HG03521 (cell line): ENCODE data around the gene KCNN3.

Experiments
- ATAC-seq: cut with Tn5 transposase; IDR thresholded peaks from one replicate; pipeline ENCODE4 v1.9.1; 2021; ENCODE audit warnings: mild to moderate bottlenecking, moderate library complexity; ENCODE audit not compliant: unreplicated experiment

The KCNN3 gene

DNA sequence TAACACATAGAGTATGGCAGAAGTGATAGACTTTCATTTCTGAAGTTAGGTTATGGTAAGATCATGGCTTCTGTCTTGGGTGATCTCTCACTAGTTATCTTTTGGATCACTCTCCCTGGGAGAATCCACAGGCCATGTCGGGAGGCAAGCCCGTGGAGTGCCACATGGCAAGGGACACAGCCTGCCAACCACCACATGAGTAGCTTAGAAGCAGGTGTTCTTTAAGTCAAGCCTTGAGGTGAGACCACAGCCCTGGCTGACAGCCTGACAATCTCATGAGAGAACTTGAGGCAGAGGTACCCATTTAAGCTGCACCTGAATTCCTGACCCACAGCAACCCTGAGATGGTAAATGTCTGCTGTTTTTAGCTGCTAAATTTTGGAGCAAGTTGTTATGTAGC is 130.4 kb downstream of the KCNN3 start:
- ATAC-seq, result no peak

GRCh38 chr1:154736841-154737240 is 133.2 kb downstream of the KCNN3 start:
- no peak for ATAC-seq

- no peak for ATAC-seq
Observed at GRCh38 chr1:154735804-154736168, 134.3 kb downstream of the KCNN3 start.

GRCh38 chr1:154735061-154735803 is 134.8 kb downstream of the KCNN3 start:
- no peak for ATAC-seq

GRCh38 chr1:154733621-154734020 is 136.5 kb downstream of the KCNN3 start:
- ATAC-seq, result no peak

DNA sequence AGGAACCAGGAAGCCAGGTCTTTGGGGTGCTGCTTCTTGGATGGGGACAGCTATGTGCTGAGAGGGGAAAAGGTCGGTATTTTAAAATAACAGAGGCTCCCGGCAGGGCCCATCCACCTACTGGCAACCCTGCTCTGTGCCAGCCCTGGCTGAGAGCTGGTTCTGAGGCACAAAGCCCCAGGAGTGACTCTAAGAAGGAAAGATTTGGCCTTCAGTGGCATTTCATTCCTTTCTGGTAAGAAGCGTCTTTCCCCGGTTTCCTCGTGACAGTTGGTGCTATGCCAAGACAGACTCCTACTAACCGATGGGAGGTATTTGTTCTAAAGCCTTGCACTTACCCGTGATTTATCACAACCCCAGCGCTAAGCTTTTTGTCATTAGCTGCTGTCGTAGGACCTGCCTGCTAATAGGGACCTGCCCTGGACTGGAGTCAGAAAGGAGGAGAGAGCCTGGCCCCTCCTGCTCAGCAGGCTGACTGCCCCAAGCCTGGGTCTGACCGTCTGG is 139.0 kb downstream of the KCNN3 start:
- no peak for ATAC-seq

- no peak for ATAC-seq
Observed at GRCh38 chr1:154730259-154730658, 139.8 kb downstream of the KCNN3 start.

DNA sequence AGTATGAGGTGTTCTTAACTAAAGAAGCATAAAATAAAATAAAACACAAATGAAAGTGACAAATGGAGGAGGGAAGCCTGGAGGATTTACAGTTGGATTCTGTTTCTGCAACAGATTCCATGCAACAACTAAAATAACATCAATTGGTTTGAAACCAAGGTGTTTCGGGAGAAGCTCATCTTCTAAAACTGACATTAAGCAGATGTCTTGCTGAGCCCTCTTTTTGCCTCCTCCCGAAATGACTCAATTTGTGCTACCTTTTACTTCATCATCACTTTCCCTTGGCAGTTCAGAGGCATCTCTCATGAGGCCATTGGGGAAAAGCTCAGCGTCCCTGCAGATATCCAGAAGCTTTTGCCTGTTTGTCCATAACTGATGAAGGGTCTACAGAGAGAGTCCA is 140.5 kb downstream of the KCNN3 start:
- no peak for ATAC-seq

GRCh38 chr1:154729031-154729442 is 141.0 kb downstream of the KCNN3 start:
- no peak for ATAC-seq

- ATAC-seq, result no peak
Observed at GRCh38 chr1:154726896-154727753, 143.0 kb downstream of the KCNN3 start.

GRCh38 chr1:154726443-154726842 is 143.6 kb downstream of the KCNN3 start:
- no peak for ATAC-seq

DNA sequence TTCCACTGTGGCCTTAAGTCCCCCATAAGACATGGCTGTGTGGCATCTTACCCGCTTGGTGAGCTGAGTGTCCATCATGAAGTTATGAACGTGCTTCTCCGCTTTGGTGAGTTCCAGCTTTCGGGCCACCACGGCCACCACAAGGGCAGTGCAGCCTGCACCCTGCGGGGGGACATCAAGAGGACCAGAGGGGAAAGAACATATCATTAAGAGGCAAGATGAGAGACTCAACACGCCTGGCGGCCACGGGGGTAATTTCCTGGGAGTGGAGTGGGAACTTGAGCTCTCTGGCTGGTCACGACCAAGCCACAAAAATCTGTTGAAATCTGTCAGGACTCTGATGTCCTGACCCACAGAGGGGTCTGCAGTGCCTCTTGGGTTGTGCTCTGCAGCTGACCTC is 144.2 kb downstream of the KCNN3 start:
- no peak for ATAC-seq

GRCh38 chr1:154720328-154721297 is 149.5 kb downstream of the KCNN3 start:
- ATAC-seq, result no peak

GRCh38 chr1:154719586-154720327 is 150.3 kb downstream of the KCNN3 start:
- no peak for ATAC-seq

DNA sequence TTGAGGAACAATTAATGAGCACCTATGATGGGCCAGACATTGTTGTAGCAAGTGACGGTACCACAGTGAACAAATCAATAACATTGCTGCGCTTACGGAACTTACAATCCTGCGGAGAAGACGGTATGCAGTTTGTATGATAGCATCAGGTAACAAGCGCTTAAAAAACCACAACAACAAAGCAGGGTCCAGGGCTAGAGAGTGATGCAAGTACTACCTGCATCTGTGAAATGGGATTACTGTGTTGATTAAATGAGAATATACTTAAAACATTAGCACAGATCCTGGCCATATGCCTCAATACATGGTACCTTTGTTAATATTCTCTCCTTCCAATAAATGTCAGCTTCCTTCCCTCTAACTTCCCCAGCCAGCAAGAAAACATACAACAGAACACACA is 151.5 kb downstream of the KCNN3 start:
- ATAC-seq, result no peak

GRCh38 chr1:154717528-154717924 is 152.6 kb downstream of the KCNN3 start:
- ATAC-seq, result no peak

DNA sequence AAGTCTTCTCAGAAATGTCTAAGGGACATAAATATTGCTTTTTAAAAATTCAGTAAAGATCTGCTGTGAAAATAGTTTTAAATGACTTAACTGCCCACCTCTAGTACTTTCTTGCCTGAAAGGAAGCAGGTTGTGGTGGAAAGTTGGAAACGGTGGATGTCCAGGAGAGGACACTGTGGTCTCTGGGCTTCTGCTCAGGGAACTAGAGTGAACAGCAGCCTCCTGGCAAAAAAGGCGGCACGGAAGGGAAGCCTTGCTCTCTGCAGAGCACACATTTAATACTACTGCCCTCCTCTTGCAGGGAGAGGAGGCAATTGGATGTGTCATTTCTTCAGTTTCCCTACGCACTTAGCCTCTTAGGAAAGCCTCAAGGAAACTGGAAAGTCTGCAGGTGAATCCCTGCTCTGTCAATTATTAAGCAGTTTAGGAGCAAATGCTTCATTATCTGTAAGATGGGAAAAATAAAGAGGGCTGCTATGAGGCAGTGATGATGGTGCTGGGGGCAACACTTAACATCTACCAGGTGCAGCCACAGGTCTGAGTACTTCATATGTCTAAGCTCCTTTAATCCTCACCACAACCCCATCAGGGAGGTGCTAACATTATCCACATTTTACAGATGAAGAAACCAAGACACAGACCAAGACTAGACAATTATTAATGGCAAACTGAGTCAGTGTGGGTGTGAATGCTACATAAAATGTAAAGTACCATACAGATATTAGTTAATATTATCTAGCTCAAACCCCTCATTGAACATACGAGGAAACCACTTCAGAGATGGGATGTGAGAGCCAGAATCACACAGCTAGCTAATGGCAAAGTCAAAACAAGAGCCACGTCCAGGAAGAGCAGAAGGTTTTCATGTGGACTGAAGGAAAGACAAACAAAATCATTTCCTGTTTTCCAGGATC is 153.2 kb downstream of the KCNN3 start:
- no peak for ATAC-seq

- ATAC-seq, result no peak
Observed at GRCh38 chr1:154716011-154716410, 154.1 kb downstream of the KCNN3 start.

- ATAC-seq, result no peak
Observed at GRCh38 chr1:154715385-154715784, 154.7 kb downstream of the KCNN3 start.
